Loucy (cell line): ENCODE measurements around the gene CCDC93.

ENCODE experiments used
- H2AFZ ChIP-seq: fragments of 200-600 bp; sonication (generic); 2 replicates; pipeline ENCODE4 v1.6.0; 2016; ENCODE audit warnings: antibody characterized with exemption, mild to moderate bottlenecking, low read length, moderate library complexity
- H3F3A ChIP-seq: fragments of 200-600 bp; 2 replicates; pipeline ENCODE4 v1.6.0; 2016; ENCODE audit warnings: antibody characterized with exemption, low read depth, mild to moderate bottlenecking
- H3K27me3 ChIP-seq: fragments of 200-600 bp; sonication (generic); 2 replicates; pipeline ENCODE4 v1.6.1; 2014; ENCODE audit warnings: low read length, mild to moderate bottlenecking; ENCODE audit not compliant: insufficient read depth, poor library complexity, severe bottlenecking
- H3K36me3 ChIP-seq: fragments of 200-600 bp; sonication (generic); 2 replicates; pipeline ENCODE4 v1.6.1; 2016; ENCODE audit warnings: low read length; ENCODE audit not compliant: insufficient read depth
- H3K4me1 ChIP-seq: fragments of 200-600 bp; sonication (generic); 2 replicates; pipeline ENCODE4 v1.5.1; 2014; ENCODE audit warnings: low read length, mild to moderate bottlenecking; ENCODE audit not compliant: insufficient read depth, poor library complexity, severe bottlenecking
- H3K4me2 ChIP-seq: fragments of 200-600 bp; sonication (generic); 2 replicates; pipeline ENCODE4 v1.6.0; 2014; ENCODE audit warnings: antibody characterized with exemption, low read length, low read depth, mild to moderate bottlenecking; ENCODE audit not compliant: poor library complexity, severe bottlenecking
- H3K4me3 ChIP-seq: fragments of 200-600 bp; sonication (generic); 2 replicates; pipeline ENCODE4 v1.5.1; 2014; ENCODE audit warnings: low read length, mild to moderate bottlenecking, mixed read lengths; ENCODE audit not compliant: poor library complexity, severe bottlenecking
- H3K79me2 ChIP-seq: fragments of 200-600 bp; sonication (generic); 2 replicates; pipeline ENCODE4 v1.6.1; 2014; ENCODE audit warnings: low read length; ENCODE audit not compliant: insufficient read depth
- H3K9ac ChIP-seq: fragments of 200-600 bp; sonication (generic); 2 replicates; pipeline ENCODE4 v1.6.0; 2014; ENCODE audit warnings: mild to moderate bottlenecking, low read depth, low read length, moderate library complexity; ENCODE audit not compliant: poor library complexity, severe bottlenecking
- H3K9me2 ChIP-seq: fragments of 200-600 bp; sonication (generic); replicated peaks from 2 replicates; pipeline ENCODE4 v1.6.1; 2016; ENCODE audit warnings: low read depth, low read length, mixed read lengths
- H3K9me3 ChIP-seq: fragments of 200-600 bp; sonication (generic); 2 replicates; pipeline ENCODE4 v1.6.1; 2014; ENCODE audit warnings: mild to moderate bottlenecking, antibody characterized with exemption, low read length, low read depth; ENCODE audit not compliant: insufficient read depth
- H4K20me1 ChIP-seq: fragments of 200-600 bp; sonication (generic); 2 replicates; pipeline ENCODE4 v1.6.0; 2014; ENCODE audit warnings: antibody characterized with exemption, low read length, mild to moderate bottlenecking; ENCODE audit not compliant: insufficient read depth, poor library complexity, severe bottlenecking
- EZH2phosphoT487 ChIP-seq: fragments of 200-600 bp; IDR thresholded peaks from 2 replicates; pipeline ENCODE4 v1.6.1; 2018; ENCODE audit warnings: antibody characterized with exemption, mild to moderate bottlenecking, moderate library complexity, borderline replicate concordance
- TF ChIP-seq, protein P1 (sequence below): fragments of 200-600 bp; sonication (generic); conservative IDR thresholded peaks from 2 replicates; pipeline ENCODE4 v1.5.1; 2014; ENCODE audit warnings: mild to moderate bottlenecking, antibody characterized with exemption, low read length

CCDC93 gene

GRCh38 chr2:118044854-118045253, 31.0 kb upstream of the CCDC93 start:
- no peaks in the 10 kb centered on the region for H3K9me2 ChIP-seq
- no peaks in the 10 kb centered on the region for H3F3A ChIP-seq
- no peak overlapping the region for H3K9ac ChIP-seq
- no peak overlapping the region for H3K4me3 ChIP-seq
- no peaks in the 10 kb centered on the region for H3K9me3 ChIP-seq
- no peaks in the 10 kb centered on the region for H3K79me2 ChIP-seq
- no peaks in the 10 kb centered on the region for H4K20me1 ChIP-seq
- TF ChIP-seq, protein P1, sequence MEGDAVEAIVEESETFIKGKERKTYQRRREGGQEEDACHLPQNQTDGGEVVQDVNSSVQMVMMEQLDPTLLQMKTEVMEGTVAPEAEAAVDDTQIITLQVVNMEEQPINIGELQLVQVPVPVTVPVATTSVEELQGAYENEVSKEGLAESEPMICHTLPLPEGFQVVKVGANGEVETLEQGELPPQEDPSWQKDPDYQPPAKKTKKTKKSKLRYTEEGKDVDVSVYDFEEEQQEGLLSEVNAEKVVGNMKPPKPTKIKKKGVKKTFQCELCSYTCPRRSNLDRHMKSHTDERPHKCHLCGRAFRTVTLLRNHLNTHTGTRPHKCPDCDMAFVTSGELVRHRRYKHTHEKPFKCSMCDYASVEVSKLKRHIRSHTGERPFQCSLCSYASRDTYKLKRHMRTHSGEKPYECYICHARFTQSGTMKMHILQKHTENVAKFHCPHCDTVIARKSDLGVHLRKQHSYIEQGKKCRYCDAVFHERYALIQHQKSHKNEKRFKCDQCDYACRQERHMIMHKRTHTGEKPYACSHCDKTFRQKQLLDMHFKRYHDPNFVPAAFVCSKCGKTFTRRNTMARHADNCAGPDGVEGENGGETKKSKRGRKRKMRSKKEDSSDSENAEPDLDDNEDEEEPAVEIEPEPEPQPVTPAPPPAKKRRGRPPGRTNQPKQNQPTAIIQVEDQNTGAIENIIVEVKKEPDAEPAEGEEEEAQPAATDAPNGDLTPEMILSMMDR = no peak
- peaks cover 30% of the 10 kb centered on the region for H3K4me1 ChIP-seq
- H3K36me3 ChIP-seq = no peaks in the 10 kb centered on the region
- peaks cover 4% of the 10 kb centered on the region for H3K27me3 ChIP-seq
- H3K4me2 ChIP-seq = no peak overlapping the region
- H2AFZ ChIP-seq = no peak overlapping the region

- Histone ChIP-seq H3K27me3 (peaks cover 9% of the 10 kb centered on the region), H3K4me2 (no peak overlapping the region), H3F3A (no peaks in the 10 kb centered on the region), H3K9ac (no peak overlapping the region), H3K4me3 (no peak overlapping the region), H4K20me1 (no peaks in the 10 kb centered on the region), H3K36me3 (no peaks in the 10 kb centered on the region), H3K9me2 (no peaks in the 10 kb centered on the region), H3K4me1 (peaks cover 24% of the 10 kb centered on the region), H3K79me2 (no peaks in the 10 kb centered on the region), H3K9me3 (no peaks in the 10 kb centered on the region), H2AFZ (no peak overlapping the region)
- TF ChIP-seq, protein P1 = no peak
- no peak for TF ChIP-seq EZH2phosphoT487
Observed at GRCh38 chr2:118044103-118044716, 30.3 kb upstream of the CCDC93 start.

DNA sequence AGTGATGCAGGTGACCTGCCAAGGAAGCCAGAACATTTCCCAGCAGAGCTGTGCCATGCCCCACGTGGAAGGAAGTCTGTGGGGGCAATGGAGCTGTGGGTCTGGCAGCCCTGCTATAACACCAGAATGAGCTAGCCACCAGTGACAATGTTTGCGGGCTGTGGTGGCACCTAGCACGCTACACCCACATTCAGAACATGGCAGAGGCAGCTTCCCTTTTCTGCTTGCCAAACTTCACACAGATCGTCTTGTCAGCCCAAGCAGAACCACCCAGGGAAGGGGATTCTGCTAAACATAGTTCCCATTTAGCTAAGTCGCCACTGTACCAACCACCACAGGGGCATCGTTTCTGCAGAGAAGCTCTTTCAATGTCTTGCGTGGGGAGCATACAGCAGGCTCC, 27.0 kb upstream of the CCDC93 start:
- H3K9ac ChIP-seq = no peak overlapping the region
- H3K4me2 ChIP-seq = no peak overlapping the region
- H3K9me3 ChIP-seq = no peaks in the 10 kb centered on the region
- TF ChIP-seq EZH2phosphoT487 = no peak
- TF ChIP-seq, protein P1 = no peak
- H3K4me3 ChIP-seq = no peak overlapping the region
- H3K27me3 ChIP-seq = peaks cover 26% of the 10 kb centered on the region
- no peaks in the 10 kb centered on the region for H3K4me1 ChIP-seq
- no peaks in the 10 kb centered on the region for H3K79me2 ChIP-seq
- H3K36me3 ChIP-seq = no peaks in the 10 kb centered on the region
- H3F3A ChIP-seq = no peaks in the 10 kb centered on the region
- H3K9me2 ChIP-seq = no peaks in the 10 kb centered on the region
- no peaks in the 10 kb centered on the region for H4K20me1 ChIP-seq
- no peak overlapping the region for H2AFZ ChIP-seq
